H1 (cell line): ENCODE measurements around the gene MPP3. TPM values are rescaled to one million over a fixed set of nuclear protein-coding genes. Genes with fewer than 3 reads are reported as not detected.

Source experiments
- CTCF ChIA-PET: fragments of 300-600 bp; sonication (Branson Sonifier 250); formaldehyde crosslinking; loops from one replicate; lab custom pipeline; 2021; ENCODE audit not compliant: partially characterized antibody; lab: Charles Lee
- POLR2A ChIA-PET: fragments of 300-600 bp; sonication (Branson Sonifier 250); formaldehyde crosslinking; loops from one replicate; lab custom pipeline; 2021; ENCODE audit warnings: inconsistent platforms; ENCODE audit not compliant: partially characterized antibody; lab: Charles Lee
- DNase-seq, 2 experiments: peaks; one replicate each; pipeline versions ENCODE4 v3.0.0 to v3.0.0-alpha.2; 2010 to 2022; ENCODE audit warnings: low spot score in 2 of 2, low read depth in 1 of 2, mixed read lengths in 1 of 2
- FAIRE-seq: peaks from 2 replicates; lab custom pipeline; 2011; peaks lifted over from hg19 to GRCh38; lab: Jason Lieb, UNC
- H2AFZ ChIP-seq: 2 replicates; pipeline ENCODE4 v1.8.1; 2012; ENCODE audit warnings: low read length, inconsistent platforms
- H2AK5ac ChIP-seq: 2 replicates; pipeline ENCODE4 v1.6.1; 2013; ENCODE audit warnings: low read depth, low read length
- H2BK120ac ChIP-seq: replicated peaks from 2 replicates; pipeline ENCODE3; 2013; ENCODE audit warnings: low read depth, low read length, inconsistent platforms
- H2BK12ac ChIP-seq: 2 replicates; pipeline ENCODE4 v1.6.1; 2013; ENCODE audit warnings: low read depth, low read length
- H2BK15ac ChIP-seq: 2 replicates; pipeline ENCODE4 v1.6.1; 2013; ENCODE audit warnings: low read length
- H2BK20ac ChIP-seq: 2 replicates; pipeline ENCODE4 v1.6.1; 2013; ENCODE audit warnings: low read length
- H2BK5ac ChIP-seq: 2 replicates; pipeline ENCODE4 v1.6.1; 2013; ENCODE audit warnings: low read depth, low read length
- H3K14ac ChIP-seq: 2 replicates; pipeline ENCODE4 v1.6.1; 2013; ENCODE audit warnings: inconsistent platforms; ENCODE audit not compliant: insufficient read length
- H3K18ac ChIP-seq: 2 replicates; pipeline ENCODE4 v1.6.1; 2013; ENCODE audit warnings: low read length; ENCODE audit errors: extremely low read depth
- H3K23ac ChIP-seq: 2 replicates; pipeline ENCODE4 v1.6.1; 2013; ENCODE audit warnings: inconsistent platforms; ENCODE audit not compliant: insufficient read length
- H3K23me2 ChIP-seq: 2 replicates; pipeline ENCODE4 v1.6.1; 2013; ENCODE audit warnings: low read depth, low read length
- H3K27ac ChIP-seq: 2 replicates; pipeline ENCODE4 v1.6.1; 2011; ENCODE audit warnings: low read depth, low read length, inconsistent platforms
- H3K27me3 ChIP-seq, 4 experiments: replicated peaks in 1 of 4; 1 replicate in 1 of 4; 2 replicates in 3 of 4; pipeline versions ENCODE4 v1.6.1 to v1.8.1; 2011 to 2013; ENCODE audit warnings: low read length in 3 of 4, mild to moderate bottlenecking in 3 of 4, inconsistent platforms in 2 of 4, mixed read lengths in 2 of 4, moderate library complexity in 1 of 4; ENCODE audit not compliant: control insufficient read depth in 3 of 4, insufficient read depth in 3 of 4; ENCODE audit errors: extremely low read depth in 1 of 4
- H3K36me3 ChIP-seq, 4 experiments: 2 replicates each; pipeline versions ENCODE4 v1.6.1 to v1.8.1; 2011 to 2013; ENCODE audit warnings: mild to moderate bottlenecking in 4 of 4, low read length in 3 of 4, moderate library complexity in 2 of 4, control low read depth in 1 of 4, inconsistent platforms in 1 of 4; ENCODE audit not compliant: insufficient read depth in 4 of 4, control insufficient read depth in 2 of 4
- H3K4ac ChIP-seq: replicated peaks from 2 replicates; pipeline ENCODE3; 2013; ENCODE audit warnings: low read length, low read depth, mixed read lengths, inconsistent platforms; ENCODE audit not compliant: insufficient read length
- H3K4me1 ChIP-seq, 4 experiments: replicated peaks in 1 of 4; 1 replicate in 1 of 4; 2 replicates in 3 of 4; pipeline versions ENCODE4 v1.6.1 to v1.8.1; 2011 to 2013; ENCODE audit warnings: low read length in 3 of 4, inconsistent platforms in 2 of 4, mixed read lengths in 1 of 4; ENCODE audit not compliant: insufficient read depth in 4 of 4, control insufficient read depth in 3 of 4
- H3K4me2 ChIP-seq, 2 experiments: 2 replicates each; pipeline versions ENCODE4 v1.6.1 to v1.8.1; 2011 to 2013; ENCODE audit warnings: low read depth in 2 of 2, low read length in 2 of 2, control low read depth in 1 of 2, inconsistent platforms in 1 of 2, mild to moderate bottlenecking in 1 of 2; ENCODE audit not compliant: insufficient read depth in 1 of 2
- H3K4me3 ChIP-seq, 4 experiments: fragments of 200-600, 300-600 bp in 1 of 4; sonication (generic), shearing (Covaris generic), sonication (Bioruptor Twin) in 1 of 4; 2 replicates each; pipeline versions ENCODE4 v1.5.1 to v1.8.1; 2011 to 2016; ENCODE audit warnings: low read length in 4 of 4, low read depth in 3 of 4, control low read depth in 2 of 4, inconsistent platforms in 2 of 4, mild to moderate bottlenecking in 2 of 4, mixed read lengths in 1 of 4, moderate library complexity in 1 of 4; ENCODE audit not compliant: insufficient read depth in 2 of 4; ENCODE audit errors: extremely low read depth in 1 of 4
- H3K56ac ChIP-seq: replicated peaks from 2 replicates; pipeline ENCODE3; 2013; ENCODE audit warnings: low read depth, mild to moderate bottlenecking, mixed read lengths, low read length, inconsistent platforms; ENCODE audit not compliant: insufficient read length
- H3K79me1 ChIP-seq: 2 replicates; pipeline ENCODE4 v1.6.1; 2013; ENCODE audit warnings: low read depth, low read length, control low read depth
- H3K79me2 ChIP-seq, 2 experiments: 2 replicates each; pipeline versions ENCODE4 v1.6.1 to v1.8.1; 2012 to 2013; ENCODE audit warnings: low read length in 2 of 2, mild to moderate bottlenecking in 2 of 2, inconsistent platforms in 1 of 2; ENCODE audit not compliant: insufficient read depth in 2 of 2, control insufficient read depth in 1 of 2
- H3K9ac ChIP-seq, 4 experiments: replicated peaks in 1 of 4; 1 replicate in 1 of 4; 2 replicates in 3 of 4; pipeline versions ENCODE4 v1.6.1 to v1.8.1; 2011 to 2013; ENCODE audit warnings: low read depth in 3 of 4, low read length in 3 of 4, control low read depth in 2 of 4, mild to moderate bottlenecking in 2 of 4, moderate library complexity in 2 of 4, inconsistent platforms in 1 of 4; ENCODE audit errors: extremely low read depth in 1 of 4
- H3K9me3 ChIP-seq, 2 experiments: 2 replicates each; pipeline versions ENCODE4 v1.6.1 to v1.8.1; 2012 to 2013; ENCODE audit warnings: mild to moderate bottlenecking in 2 of 2, moderate library complexity in 2 of 2, control low read depth in 1 of 2, inconsistent platforms in 1 of 2, low read depth in 1 of 2, low read length in 1 of 2, mixed read lengths in 1 of 2; ENCODE audit not compliant: insufficient read depth in 2 of 2
- H4K20me1 ChIP-seq, 2 experiments: replicated peaks in 1 of 2; 2 replicates each; pipeline versions ENCODE3 to v1.8.1; 2011 to 2013; ENCODE audit warnings: inconsistent platforms in 2 of 2, low read length in 2 of 2, mild to moderate bottlenecking in 1 of 2; ENCODE audit not compliant: insufficient read depth in 2 of 2, control insufficient read depth in 1 of 2
- H4K5ac ChIP-seq: 2 replicates; pipeline ENCODE4 v1.6.1; 2013; ENCODE audit warnings: low read length, low read depth, mixed read lengths, inconsistent platforms; ENCODE audit not compliant: insufficient read length
- H4K8ac ChIP-seq: 2 replicates; pipeline ENCODE4 v1.8.0; 2013; ENCODE audit warnings: mild to moderate bottlenecking, moderate library complexity, low read length, inconsistent platforms; ENCODE audit not compliant: insufficient read depth; ENCODE audit errors: extremely low read depth
- H4K91ac ChIP-seq: replicated peaks from 2 replicates; pipeline ENCODE3; 2013; ENCODE audit warnings: low read length, mixed read lengths, inconsistent platforms; ENCODE audit not compliant: insufficient read length
- BACH1 ChIP-seq: IDR thresholded peaks from 2 replicates; pipeline ENCODE4 v1.6.1; 2012; ENCODE audit warnings: low read length, improper control_type of control experiment
- BRCA1 ChIP-seq: IDR thresholded peaks from 2 replicates; pipeline ENCODE4 v1.6.1; 2012; ENCODE audit warnings: low read depth, low read length, improper control_type of control experiment
- CHD1 ChIP-seq: IDR thresholded peaks from 2 replicates; pipeline ENCODE4 v1.6.1; 2012; ENCODE audit warnings: low read depth, low read length, improper control_type of control experiment
- GTF2F1 ChIP-seq: IDR thresholded peaks from 2 replicates; pipeline ENCODE4 v1.6.1; 2012; ENCODE audit warnings: low read depth, low read length, improper control_type of control experiment, borderline replicate concordance
- JUND ChIP-seq: IDR thresholded peaks from 2 replicates; pipeline ENCODE4 v1.6.1; 2011; ENCODE audit warnings: mild to moderate bottlenecking, improper control_type of control experiment, low read length
- MAFK ChIP-seq: IDR thresholded peaks from 2 replicates; pipeline ENCODE4 v1.6.1; 2012; ENCODE audit warnings: low read depth, mild to moderate bottlenecking, improper control_type of control experiment, low read length
- POU5F1 ChIP-seq: IDR thresholded peaks from 2 replicates; pipeline ENCODE4 v1.6.1; 2011; ENCODE audit warnings: low read depth, mild to moderate bottlenecking, low read length, moderate library complexity
- RFX5 ChIP-seq: IDR thresholded peaks from 2 replicates; pipeline ENCODE4 v1.6.1; 2011; ENCODE audit warnings: low read depth, low read length, improper control_type of control experiment, borderline replicate concordance
- RXRA ChIP-seq: IDR thresholded peaks from 2 replicates; pipeline ENCODE4 v1.6.1; 2011; ENCODE audit warnings: low read depth, mild to moderate bottlenecking, low read length, moderate library complexity; ENCODE audit not compliant: insufficient read depth
- SIRT6 ChIP-seq: IDR thresholded peaks from one replicate; pipeline ENCODE4 v1.7.1; 2012; ENCODE audit warnings: low read length, inconsistent platforms
- SRF ChIP-seq: IDR thresholded peaks from 2 replicates; pipeline ENCODE4 v1.6.1; 2011; ENCODE audit warnings: mild to moderate bottlenecking, low read depth, low read length, moderate library complexity
- WGBS, 2 experiments: shearing (Covaris generic) in 1 of 2; methylation state at CpG; one replicate each; pipeline versions ENCODE4 v1.1.6 to v1.1.7; 2013 to 2015; ENCODE audit warnings: low lambda C conversion rate in 2 of 2, mixed read lengths in 2 of 2, inconsistent platforms in 1 of 2, low coverage in 1 of 2, missing lambda C conversion rate in 1 of 2; ENCODE audit not compliant: insufficient replicate concordance in 2 of 2, insufficient coverage in 1 of 2, insufficient read length in 1 of 2; ENCODE audit errors: extremely low coverage in 1 of 2, missing lambda C conversion rate in 1 of 2; 5-methylcytosine and 5-hydroxymethylcytosine counted together
- polyA plus RNA-seq, 7 experiments: library from polyadenylated mRNA; depleted of rRNA in 3 of 7; stranded (reverse) in 5 of 7; unstranded in 2 of 7; fragments of >200 nt in 5 of 7; fragments of 200-250 nt in 2 of 7; gene quantifications; 1 replicate in 5 of 7; 2 replicates in 1 of 7; 4 replicates in 1 of 7; pipeline versions ENCODE4 v1.2.1 to v1.2.3, GENCODE V29; 2011 to 2013; ENCODE audit warnings: missing spikeins in 2 of 7, mixed read lengths in 2 of 7
- total RNA-seq: library from RNA; stranded (reverse); fragmentation: NEBNext Ultra II Directional; extraction: Animal tissue kit (Norgen Biotek cat#: 25700); gene quantifications from 2 replicates; pipeline ENCODE4 v1.2.1, GENCODE V29; 2021
- TF ChIP-seq, protein P1 (sequence below), 3 experiments: IDR thresholded peaks; 1 replicate in 2 of 3; 2 replicates in 1 of 3; pipeline versions ENCODE4 v1.5.1 to v1.6.1; 2011; ENCODE audit warnings: low read length in 3 of 3, mild to moderate bottlenecking in 3 of 3, inconsistent platforms in 2 of 3, low read depth in 1 of 3, moderate library complexity in 1 of 3; ENCODE audit not compliant: insufficient read depth in 1 of 3; ENCODE audit errors: control extremely low read depth in 1 of 3

Gene MPP3
- total and polyA plus RNA-seq, 2 of the 8 experiments (the other 6 are each of a cell fraction or from before 2014, with no cell fraction given), result 3.1 to 6.1 TPM

DNA sequence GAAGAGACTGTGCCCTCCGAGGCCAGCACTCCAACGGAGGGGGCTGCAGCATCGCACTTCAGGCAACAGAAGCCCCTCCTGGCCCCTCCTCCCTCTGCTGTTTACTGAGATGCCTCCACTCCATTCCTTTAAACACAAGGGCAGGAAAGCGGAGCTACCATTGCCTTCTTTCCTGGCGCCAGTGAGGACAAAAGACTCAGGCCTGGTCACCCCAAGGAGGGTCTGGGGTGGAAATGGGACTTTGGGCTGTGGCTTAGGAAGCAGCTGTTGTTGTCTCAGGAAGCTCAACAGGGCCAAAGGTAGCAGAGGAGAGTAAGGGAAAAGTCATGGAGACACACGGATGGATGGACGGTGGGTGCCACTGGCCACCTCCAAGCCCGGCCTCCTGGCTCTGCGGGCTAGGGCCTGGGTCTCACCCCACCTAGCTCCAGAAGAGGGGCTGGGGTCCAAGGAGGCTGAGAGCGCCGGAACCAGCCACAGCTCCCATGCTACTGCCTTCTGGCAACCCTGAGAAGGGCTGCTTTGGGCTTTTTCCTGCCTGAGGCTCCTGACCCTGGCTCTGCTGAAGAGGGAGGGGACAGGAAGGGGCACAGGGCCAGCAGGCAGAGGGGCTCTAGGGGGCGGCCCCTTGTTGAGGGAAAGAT, 25.1 kb upstream of the MPP3 start:
- Histone ChIP-seq H3K14ac (no peak overlapping the region), H3K27me3 (no peaks in the 10 kb centered on the region), H2AFZ (no peak overlapping the region), H3K4me2 (no peak overlapping the region), H3K9ac (no peak overlapping the region), H3K4ac (no peak overlapping the region), H4K20me1 (no peaks in the 10 kb centered on the region), H3K79me1 (no peaks in the 10 kb centered on the region), H3K27ac (no peak overlapping the region), H3K18ac (no peak overlapping the region), H2BK20ac (no peak overlapping the region), H3K79me2 (no peaks in the 10 kb centered on the region), H2BK15ac (no peak overlapping the region), H3K56ac (no peak overlapping the region), H3K23me2 (no peaks in the 10 kb centered on the region), H3K4me3 (no peak overlapping the region), H4K5ac (no peak overlapping the region), H3K4me1 (peaks cover 0 to 4% (median under 1%) of the 10 kb centered on the region in 4 experiments; a peak in 3 of 7 replicates), H4K91ac (no peak overlapping the region), H2AK5ac (no peak overlapping the region), H3K9me3 (no peaks in the 10 kb centered on the region), H3K23ac (no peak overlapping the region), H2BK120ac (no peak overlapping the region), H2BK12ac (no peak overlapping the region), H4K8ac (no peak overlapping the region), H2BK5ac (no peak overlapping the region), H3K36me3 (no peaks in the 10 kb centered on the region)
- FAIRE-seq (no peak), DNase-seq (no peak)
- 69% methylated on average over 11 of the region's 12 CpGs; no CpG with 5 or more reads in 1 of the 2 experiments for WGBS, 2 experiments
- POLR2A ChIA-PET, result no interaction called here
- CTCF ChIA-PET, result interaction anchor here (0.7 to 6.0 kb wide), 8 partner anchors 11 to 70 kb away, joined by 3 to 30 read pairs (median 12); partner anchors contain the start of gene CD300LG
- TF ChIP-seq BRCA1 (no peak), MAFK (no peak), SRF (no peak), CHD1 (no peak), BACH1 (no peak), POU5F1 (no peak), RFX5 (no peak), GTF2F1 (no peak), SIRT6 (no peak), RXRA (no peak), JUND (no peak)
- TF ChIP-seq, protein P1, sequence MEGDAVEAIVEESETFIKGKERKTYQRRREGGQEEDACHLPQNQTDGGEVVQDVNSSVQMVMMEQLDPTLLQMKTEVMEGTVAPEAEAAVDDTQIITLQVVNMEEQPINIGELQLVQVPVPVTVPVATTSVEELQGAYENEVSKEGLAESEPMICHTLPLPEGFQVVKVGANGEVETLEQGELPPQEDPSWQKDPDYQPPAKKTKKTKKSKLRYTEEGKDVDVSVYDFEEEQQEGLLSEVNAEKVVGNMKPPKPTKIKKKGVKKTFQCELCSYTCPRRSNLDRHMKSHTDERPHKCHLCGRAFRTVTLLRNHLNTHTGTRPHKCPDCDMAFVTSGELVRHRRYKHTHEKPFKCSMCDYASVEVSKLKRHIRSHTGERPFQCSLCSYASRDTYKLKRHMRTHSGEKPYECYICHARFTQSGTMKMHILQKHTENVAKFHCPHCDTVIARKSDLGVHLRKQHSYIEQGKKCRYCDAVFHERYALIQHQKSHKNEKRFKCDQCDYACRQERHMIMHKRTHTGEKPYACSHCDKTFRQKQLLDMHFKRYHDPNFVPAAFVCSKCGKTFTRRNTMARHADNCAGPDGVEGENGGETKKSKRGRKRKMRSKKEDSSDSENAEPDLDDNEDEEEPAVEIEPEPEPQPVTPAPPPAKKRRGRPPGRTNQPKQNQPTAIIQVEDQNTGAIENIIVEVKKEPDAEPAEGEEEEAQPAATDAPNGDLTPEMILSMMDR (IDR thresholded peaks at IDR 0.05; ENCODE audit: control extremely low read depth in 1 of 3, insufficient read depth in 1 of 3, low read depth in 1 of 3, low read length in 3 of 3), result no peak
